ENCODE data around the gene CCT3.

Gene CCT3

DNA sequence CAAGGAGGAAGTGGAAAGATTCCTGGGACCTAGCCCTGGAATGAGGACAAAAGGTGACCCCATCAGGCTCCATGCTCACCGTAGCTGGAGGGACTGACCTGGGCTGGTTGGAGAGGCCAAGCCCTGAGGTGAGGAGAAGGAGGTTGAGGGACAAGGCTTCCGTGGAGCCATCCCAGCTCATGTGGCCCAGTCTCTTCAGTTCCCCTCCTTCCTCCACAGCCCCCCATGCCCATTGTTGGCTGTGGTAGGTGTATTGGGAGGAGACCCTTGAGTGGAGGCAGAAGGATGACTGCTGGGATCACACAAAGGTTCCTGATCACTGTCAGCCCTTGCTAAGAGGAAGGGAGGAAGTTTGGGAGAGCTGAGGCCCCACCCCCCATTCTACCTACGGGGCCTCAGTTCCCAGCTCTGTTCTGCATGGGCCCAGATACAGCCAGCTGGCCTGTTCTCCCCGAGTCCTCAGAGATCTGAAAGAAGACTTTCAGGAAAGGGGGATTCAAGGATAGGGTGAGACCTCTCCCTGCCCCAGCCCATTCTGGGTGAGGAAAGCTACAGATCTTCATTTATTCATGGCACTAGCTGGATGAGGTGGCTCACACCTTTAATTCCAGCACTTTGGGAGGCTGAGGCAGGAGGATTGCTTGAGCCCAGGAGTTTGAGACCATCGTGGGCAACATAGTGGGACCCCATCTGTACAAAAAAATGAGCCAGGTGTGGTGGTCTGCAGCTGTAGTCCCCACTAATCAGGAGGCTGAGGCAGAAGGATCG lies 48.2 kb upstream of the CCT3 start:
- Histone ChIP-seq H3K27ac (ENCODE audit: low read length) (no peak overlapping the region), H3K79me2 (ENCODE audit: low read length) (no peaks in the 10 kb centered on the region), H3K27me3 (replicated peaks; ENCODE audit: insufficient read depth, low read length) (peaks cover 54% of the 10 kb centered on the region), H3K4me1 (ENCODE audit: low read length) (no peaks in the 10 kb centered on the region), H2AFZ (ENCODE audit: low read length) (no peak overlapping the region), H3K9me2 (replicated peaks; ENCODE audit: insufficient read depth, low read length) (no peaks in the 10 kb centered on the region), H3K9me3 (replicated peaks; ENCODE audit: insufficient read depth, low read length) (no peaks in the 10 kb centered on the region), H3K4me2 (ENCODE audit: low read depth, low read length) (no peak overlapping the region), H3F3A (ENCODE audit: insufficient read depth, low read length) (no peaks in the 10 kb centered on the region), H3K4me3 (ENCODE audit: low read length) (no peak overlapping the region), H3K36me3 (replicated peaks; ENCODE audit: insufficient read depth, low read length) (no peaks in the 10 kb centered on the region), H3K9ac (ENCODE audit: low read length) (no peak overlapping the region), H4K20me1 (ENCODE audit: insufficient read depth, low read length) (no peaks in the 10 kb centered on the region)
- TF ChIP-seq EZH2phosphoT487 (IDR thresholded peaks at IDR 0.05; ENCODE audit: low read length) (no peak), EZH2 (optimal IDR thresholded peaks at IDR 0.05; ENCODE audit: low read depth, low read length) (no peak)
- TF ChIP-seq, protein P1, sequence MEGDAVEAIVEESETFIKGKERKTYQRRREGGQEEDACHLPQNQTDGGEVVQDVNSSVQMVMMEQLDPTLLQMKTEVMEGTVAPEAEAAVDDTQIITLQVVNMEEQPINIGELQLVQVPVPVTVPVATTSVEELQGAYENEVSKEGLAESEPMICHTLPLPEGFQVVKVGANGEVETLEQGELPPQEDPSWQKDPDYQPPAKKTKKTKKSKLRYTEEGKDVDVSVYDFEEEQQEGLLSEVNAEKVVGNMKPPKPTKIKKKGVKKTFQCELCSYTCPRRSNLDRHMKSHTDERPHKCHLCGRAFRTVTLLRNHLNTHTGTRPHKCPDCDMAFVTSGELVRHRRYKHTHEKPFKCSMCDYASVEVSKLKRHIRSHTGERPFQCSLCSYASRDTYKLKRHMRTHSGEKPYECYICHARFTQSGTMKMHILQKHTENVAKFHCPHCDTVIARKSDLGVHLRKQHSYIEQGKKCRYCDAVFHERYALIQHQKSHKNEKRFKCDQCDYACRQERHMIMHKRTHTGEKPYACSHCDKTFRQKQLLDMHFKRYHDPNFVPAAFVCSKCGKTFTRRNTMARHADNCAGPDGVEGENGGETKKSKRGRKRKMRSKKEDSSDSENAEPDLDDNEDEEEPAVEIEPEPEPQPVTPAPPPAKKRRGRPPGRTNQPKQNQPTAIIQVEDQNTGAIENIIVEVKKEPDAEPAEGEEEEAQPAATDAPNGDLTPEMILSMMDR (IDR thresholded peaks at IDR 0.05; ENCODE audit: low read length), result no peak
- no peak for DNase-seq

DNA sequence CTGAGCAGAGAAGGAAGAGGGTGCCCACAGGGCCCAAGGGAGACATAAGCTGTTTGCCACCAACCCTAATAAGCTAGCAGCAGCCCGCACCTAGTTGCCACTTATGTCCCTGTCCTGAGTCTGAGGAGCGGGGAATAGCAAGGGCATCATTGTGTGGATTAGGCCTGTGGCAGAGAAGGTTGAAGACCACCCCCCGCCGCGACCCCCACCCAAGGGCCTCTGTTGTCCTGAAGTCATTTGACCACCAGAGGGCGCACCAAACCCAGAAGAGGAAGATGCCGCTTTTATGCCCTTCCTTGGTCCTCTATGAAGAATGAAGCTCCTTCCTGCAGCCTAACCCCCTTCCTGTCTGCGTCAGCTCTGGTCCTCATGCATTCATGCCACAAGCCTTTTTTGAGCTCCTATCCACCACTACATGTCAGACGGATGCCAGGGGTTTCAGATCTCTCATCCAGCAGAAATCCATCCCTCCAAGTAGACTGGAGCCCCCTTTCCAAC lies 47.5 kb upstream of the CCT3 start:
- Histone ChIP-seq H3K27me3 (replicated peaks; ENCODE audit: insufficient read depth, low read length) (peaks cover 47% of the 10 kb centered on the region), H3K9me2 (replicated peaks; ENCODE audit: insufficient read depth, low read length) (no peaks in the 10 kb centered on the region), H2AFZ (ENCODE audit: low read length) (no peak overlapping the region), H3K79me2 (ENCODE audit: low read length) (no peaks in the 10 kb centered on the region), H3K9me3 (replicated peaks; ENCODE audit: insufficient read depth, low read length) (no peaks in the 10 kb centered on the region), H3K9ac (ENCODE audit: low read length) (no peak overlapping the region), H3F3A (ENCODE audit: insufficient read depth, low read length) (no peaks in the 10 kb centered on the region), H3K27ac (ENCODE audit: low read length) (no peak overlapping the region), H3K4me3 (ENCODE audit: low read length) (no peak overlapping the region), H3K4me2 (ENCODE audit: low read depth, low read length) (no peak overlapping the region), H3K36me3 (replicated peaks; ENCODE audit: insufficient read depth, low read length) (no peaks in the 10 kb centered on the region), H3K4me1 (ENCODE audit: low read length) (no peaks in the 10 kb centered on the region), H4K20me1 (ENCODE audit: insufficient read depth, low read length) (no peaks in the 10 kb centered on the region)
- DNase-seq, result peak; percentile 75
- no peak for TF ChIP-seq EZH2 (optimal IDR thresholded peaks at IDR 0.05; ENCODE audit: low read depth, low read length)
- TF ChIP-seq, protein P1 (IDR thresholded peaks at IDR 0.05; ENCODE audit: low read length), result peak; percentile 100

DNA sequence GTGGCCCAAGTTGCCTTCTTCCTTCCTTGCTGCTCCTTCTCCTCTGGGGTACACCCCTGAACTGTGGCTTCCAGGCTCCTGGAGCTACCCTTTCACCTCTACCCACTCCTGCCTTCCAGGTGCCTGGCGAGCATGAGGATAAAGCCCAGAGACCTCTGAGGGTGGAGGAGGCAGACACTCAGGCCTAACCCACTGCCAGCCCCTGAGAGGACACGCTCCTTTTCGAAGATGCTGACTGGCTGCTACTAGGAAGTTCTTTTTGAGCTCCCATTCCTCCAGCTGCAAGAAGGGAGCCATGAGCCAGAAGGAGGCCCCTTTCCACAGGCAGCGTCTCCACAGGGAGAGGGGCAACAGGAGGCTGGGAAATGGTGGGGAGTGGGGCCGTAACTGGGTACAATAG lies 46.6 kb upstream of the CCT3 start:
- Histone ChIP-seq H3K4me2 (ENCODE audit: low read depth, low read length) (no peak overlapping the region), H3K79me2 (ENCODE audit: low read length) (no peaks in the 10 kb centered on the region), H3K9me2 (replicated peaks; ENCODE audit: insufficient read depth, low read length) (no peaks in the 10 kb centered on the region), H2AFZ (ENCODE audit: low read length) (no peak overlapping the region), H3K9me3 (replicated peaks; ENCODE audit: insufficient read depth, low read length) (no peaks in the 10 kb centered on the region), H3K27me3 (replicated peaks; ENCODE audit: insufficient read depth, low read length) (peaks cover 38% of the 10 kb centered on the region), H3K27ac (ENCODE audit: low read length) (no peak overlapping the region), H3K4me1 (ENCODE audit: low read length) (no peaks in the 10 kb centered on the region), H4K20me1 (ENCODE audit: insufficient read depth, low read length) (no peaks in the 10 kb centered on the region), H3K9ac (ENCODE audit: low read length) (no peak overlapping the region), H3K4me3 (ENCODE audit: low read length) (no peak overlapping the region), H3K36me3 (replicated peaks; ENCODE audit: insufficient read depth, low read length) (no peaks in the 10 kb centered on the region), H3F3A (ENCODE audit: insufficient read depth, low read length) (no peaks in the 10 kb centered on the region)
- TF ChIP-seq, protein P1 (IDR thresholded peaks at IDR 0.05; ENCODE audit: low read length), result no peak
- TF ChIP-seq EZH2 (optimal IDR thresholded peaks at IDR 0.05; ENCODE audit: low read depth, low read length) (no peak), EZH2phosphoT487 (IDR thresholded peaks at IDR 0.05; ENCODE audit: low read length) (no peak)
- no peak for DNase-seq

Data from MM.1S (cell line).